Activated CD4-positive, CD25-positive, alpha-beta regulatory T cell treated with anti-CD3 and anti-CD28 coated beads, Interleukin-2, amount 50 U/mL, for 72 hours (primary cell): ENCODE results near the gene COL6A1.
"Not testable (repeated sequence)": the region's sequence is repeated elsewhere in the genome, so short reads cannot be mapped to it uniquely, and the experiment has no call there.

Experiments used
- DNase-seq: peaks from one replicate; pipeline ENCODE4 v3.0.0; 2021

The COL6A1 gene

GRCh38 chr21:45969921-45970673, 11.5 kb upstream of the COL6A1 start:
- DNase-seq, result no peak

GRCh38 chr21:45970674-45971615, 10.6 kb upstream of the COL6A1 start:
- no peak for DNase-seq

GRCh38 chr21:45971616-45972352, 9.8 kb upstream of the COL6A1 start:
- DNase-seq, result no peak

GRCh38 chr21:45972353-45972715, 9.2 kb upstream of the COL6A1 start:
- no peak for DNase-seq

GRCh38 chr21:45972716-45973474, 8.7 kb upstream of the COL6A1 start:
- no peak for DNase-seq

- DNase-seq, result no peak
Measured at GRCh38 chr21:45973475-45974072, 8.0 kb upstream of the COL6A1 start.

- no peak for DNase-seq
Measured at GRCh38 chr21:45974073-45975019, 7.2 kb upstream of the COL6A1 start.

GRCh38 chr21:45975020-45975666, 6.4 kb upstream of the COL6A1 start:
- DNase-seq, result no peak

GRCh38 chr21:45975667-45976409, 5.7 kb upstream of the COL6A1 start:
- not testable (repeated sequence) for DNase-seq

GRCh38 chr21:45976701-45977311, 4.8 kb upstream of the COL6A1 start:
- no peak for DNase-seq

- DNase-seq, result no peak
Measured at GRCh38 chr21:45977396-45977795, 4.2 kb upstream of the COL6A1 start.

- no peak for DNase-seq
Measured at GRCh38 chr21:45979141-45979631, 2.4 kb upstream of the COL6A1 start.

- peak; percentile 25 for DNase-seq
Measured at GRCh38 chr21:45979651-45980050, 1.9 kb upstream of the COL6A1 start.

- DNase-seq, result no peak
Measured at GRCh38 chr21:45980271-45980670, 1.3 kb upstream of the COL6A1 start.

GRCh38 chr21:45980697-45981096, 873 bp upstream of the COL6A1 start:
- DNase-seq, result no peak

GRCh38 chr21:45982092-45982757, 655 bp downstream of the COL6A1 start:
- peak; percentile 30 for DNase-seq

GRCh38 chr21:45982758-45983648, 1.4 kb downstream of the COL6A1 start:
- DNase-seq, result peak; percentile 25
